ENCODE data around the gene ZNF148. TPM values are rescaled to one million over a fixed set of nuclear protein-coding genes. Genes with fewer than 3 reads are reported as not detected.

The ZNF148 gene
- total RNA-seq, 1 experiment from 2014 or later, result 24.8 TPM

- Mint-ChIP-seq H3K27ac (no peak overlapping the region), H3K4me1 (no peaks in the 10 kb centered on the region), H3K9me3 (peaks cover 0 to 7% of the 10 kb centered on the region in 2 experiments; a peak in 4 of 5 replicates), H3K27me3 (ENCODE audit: low read depth) (no peaks in the 10 kb centered on the region; the same call in 1 of the 2 replicates), H3K36me3 (ENCODE audit: insufficient read depth in 1 of 3, low read depth in 3 of 3) (no peaks in the 10 kb centered on the region; a peak in 2 of 7 replicates), H3K4me3 (no peak overlapping the region)
- Histone ChIP-seq H3T11ph (ENCODE audit: low read length) (no peak overlapping the region), H3K79me2 (ENCODE audit: insufficient read depth, low read length) (no peaks in the 10 kb centered on the region), H3K27ac (ENCODE audit: insufficient read length, low read depth, low read length) (no peak overlapping the region), H3K14ac (ENCODE audit: insufficient read depth, low read length) (no peak overlapping the region; the same call in 1 of the 2 replicates), H4K20me1 (ENCODE audit: control insufficient read depth, insufficient read depth, insufficient read length) (no peaks in the 10 kb centered on the region), H2AFZ (ENCODE audit: low read length) (no peak overlapping the region), H2BK5ac (ENCODE audit: insufficient read length, low read length) (no peak overlapping the region), H3K27me3 (ENCODE audit: insufficient read depth, low read length) (no peaks in the 10 kb centered on the region), H3K23ac (ENCODE audit: insufficient read length, low read depth, low read length) (no peak overlapping the region), H3K9ac (ENCODE audit: extremely low read depth, insufficient read length, low read length) (no peak overlapping the region), H3K4me2 (ENCODE audit: insufficient read depth, insufficient read length, low read length) (no peak overlapping the region), H3K4me1 (ENCODE audit: insufficient read depth, low read length) (no peaks in the 10 kb centered on the region), H3K79me1 (ENCODE audit: insufficient read depth, low read depth, low read length, poor library complexity, severe bottlenecking) (no peaks in the 10 kb centered on the region), H2BK15ac (ENCODE audit: low read depth, low read length) (no peak overlapping the region; the same call in 1 of the 2 replicates), H4K5ac (ENCODE audit: insufficient read length, low read depth, low read length) (no peak overlapping the region), H2BK12ac (ENCODE audit: insufficient read length, low read depth, low read length) (no peak overlapping the region), H3K56ac (ENCODE audit: insufficient read length, low read depth, low read length) (no peak overlapping the region), H3K9me3 (ENCODE audit: control insufficient read depth, low read depth, low read length) (no peaks in the 10 kb centered on the region), H4K91ac (ENCODE audit: insufficient read length, low read depth, low read length) (no peak overlapping the region), H2AK5ac (ENCODE audit: insufficient read length, low read length) (no peak overlapping the region), H2BK120ac (ENCODE audit: low read depth, low read length, poor library complexity, severe bottlenecking) (no peak overlapping the region), H3K18ac (ENCODE audit: insufficient read length, low read depth, low read length) (no peak overlapping the region), H4K8ac (replicated peaks; ENCODE audit: insufficient read length, low read depth, low read length) (no peak overlapping the region), H3K23me2 (ENCODE audit: insufficient read length, low read depth, low read length, poor library complexity, severe bottlenecking) (no peaks in the 10 kb centered on the region), H3K4ac (ENCODE audit: low read depth, low read length) (no peak overlapping the region), H2BK20ac (ENCODE audit: low read depth, low read length, poor library complexity, severe bottlenecking) (no peak overlapping the region)
- DNase-seq, result no peak
- TF ChIP-seq CTCF (conservative IDR thresholded peaks at IDR 0.05), result no peak
- no CpG with 5 or more reads among the region's 4 CpGs for WGBS (ENCODE audit: extremely low coverage, insufficient read length, low lambda C conversion rate)
These were observed 43.2 kb upstream of the ZNF148 start for GRCh38 chr3:125418306-125418705.

Measured in H9 (cell line).